ENCODE measurements around the gene LMX1B. TPM values are rescaled to one million over a fixed set of nuclear protein-coding genes. Genes with fewer than 3 reads are reported as not detected.
A peak's percentile ranks its signal among the peaks of the same experiment; 100 is the strongest.

LMX1B gene
- total RNA-seq, 1 experiment from 2014 or later, result 11.3 TPM

DNA sequence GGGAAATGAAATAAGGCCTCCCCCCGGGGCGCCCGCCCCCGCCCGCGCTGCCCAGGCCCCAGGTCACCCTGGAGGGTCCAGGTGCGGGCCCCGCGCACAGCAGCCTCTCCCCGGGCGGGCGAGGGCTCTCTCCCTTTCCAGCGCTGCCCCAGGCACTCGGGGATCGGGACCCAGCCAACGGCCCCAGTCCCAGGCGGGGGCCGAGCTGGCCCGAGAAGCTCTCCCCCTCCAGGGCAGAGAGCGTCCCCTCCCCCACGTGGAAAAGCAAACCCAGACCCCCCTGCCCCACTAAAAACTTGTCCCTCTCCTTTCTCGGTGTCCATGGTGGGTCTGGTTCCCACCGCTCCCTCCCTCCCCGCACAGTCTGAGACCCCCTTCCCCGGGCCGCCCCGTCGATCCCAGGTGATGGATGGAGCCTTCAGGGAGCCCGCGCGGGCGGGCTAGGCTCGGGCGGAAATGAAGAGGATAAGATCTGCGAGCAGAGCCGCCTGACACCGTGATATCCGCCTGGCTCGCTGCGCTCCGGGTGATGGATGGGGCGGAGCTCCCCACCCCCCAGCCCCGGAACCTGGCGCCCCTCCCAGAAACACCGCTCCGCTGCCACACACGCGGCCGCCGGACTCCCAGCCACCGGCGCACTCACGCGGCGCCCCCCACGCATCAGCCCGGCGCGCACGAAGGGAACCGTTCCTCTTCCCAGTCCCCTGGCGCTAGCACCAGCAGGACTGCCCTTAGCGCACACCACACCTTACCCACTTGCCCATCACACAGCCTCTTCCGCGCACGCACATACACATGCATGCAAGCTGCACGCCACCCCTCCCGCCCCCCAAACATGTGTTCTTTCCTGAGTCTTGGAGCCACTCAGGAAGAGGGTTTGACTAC is 109.4 kb downstream of the LMX1B start:
- DNase-seq (ENCODE audit: low read depth, low spot score), result no peak
- no peaks in the 10 kb centered on the region for H4K20me1 ChIP-seq (ENCODE audit: insufficient read depth)
- peak; percentile 38 for TF ChIP-seq ZFX (IDR thresholded peaks at IDR 0.05)
- no peak for TF ChIP-seq SIN3A (IDR thresholded peaks at IDR 0.05; ENCODE audit: low read depth)
- TF ChIP-seq TCF7L2 (IDR thresholded peaks at IDR 0.05; ENCODE audit: borderline replicate concordance, extremely low read depth, insufficient read depth, insufficient read length), result peak; percentile 6
- TF ChIP-seq CEBPB (IDR thresholded peaks at IDR 0.05; ENCODE audit: low read depth), result no peak
- no peak for TF ChIP-seq SRF (IDR thresholded peaks at IDR 0.05; ENCODE audit: low read depth)
- TF ChIP-seq JUND (IDR thresholded peaks at IDR 0.05), result no peak
- ATAC-seq, result peak; percentile 47
- peak overlapping the region; percentile 66 for H3K27ac ChIP-seq (ENCODE audit: low read depth, low read length)
- no peak overlapping the region for H2AFZ ChIP-seq (ENCODE audit: low read depth, low read length, poor library complexity, severe bottlenecking)
- no peaks in the 10 kb centered on the region for H3K27me3 ChIP-seq (ENCODE audit: insufficient read depth, low read length)
- H3K79me2 ChIP-seq (ENCODE audit: insufficient read depth, low read length), result no peaks in the 10 kb centered on the region
- H3K9me2 ChIP-seq (ENCODE audit: insufficient read depth), result no peaks in the 10 kb centered on the region
- intact Hi-C loops (cut with micrococcal nuclease), result loop anchor here (5.0 kb wide), 1 partner anchor 49 kb away; no protein-coding TSS in a partner anchor
- RAD21 ChIA-PET (ENCODE audit: low non-redundant PET in 1 of 2, low total read pairs in 2 of 2, uncharacterized antibody in 2 of 2, unreplicated experiment in 2 of 2), result no interaction called here
- peak overlapping the region; percentile 54 to 68 for H3K4me3 ChIP-seq (replicated peaks in 1 of 2; ENCODE audit: low read depth in 1 of 2, low read length in 2 of 2)
- peaks cover 19 to 35% of the 10 kb centered on the region in 2 experiments for H3K4me1 ChIP-seq (ENCODE audit: control insufficient read depth in 1 of 2, insufficient read depth in 2 of 2, low read length in 2 of 2)
- no peaks in the 10 kb centered on the region for H3K36me3 ChIP-seq (ENCODE audit: control insufficient read depth in 1 of 2, insufficient read depth in 2 of 2, low read length in 2 of 2)
- POLR2A ChIA-PET, result no interaction called here
- no TSS peak for BruUV-seq (replicated peaks)
- H3K4me2 ChIP-seq (ENCODE audit: low read length), result peak overlapping the region; percentile 81
- H3K9me3 ChIP-seq (ENCODE audit: control insufficient read depth in 1 of 2, insufficient read depth in 1 of 2, low read depth in 1 of 2, low read length in 2 of 2), result no peaks in the 10 kb centered on the region
- peak overlapping the region; percentile 73 for H3K9ac ChIP-seq (ENCODE audit: low read length)
- CTCF ChIA-PET, result interaction anchor here (1.7 to 2.2 kb wide), 2 partner anchors 17 to 59 kb away, joined by 4 to 11 read pairs; no protein-coding TSS in a partner anchor

DNA sequence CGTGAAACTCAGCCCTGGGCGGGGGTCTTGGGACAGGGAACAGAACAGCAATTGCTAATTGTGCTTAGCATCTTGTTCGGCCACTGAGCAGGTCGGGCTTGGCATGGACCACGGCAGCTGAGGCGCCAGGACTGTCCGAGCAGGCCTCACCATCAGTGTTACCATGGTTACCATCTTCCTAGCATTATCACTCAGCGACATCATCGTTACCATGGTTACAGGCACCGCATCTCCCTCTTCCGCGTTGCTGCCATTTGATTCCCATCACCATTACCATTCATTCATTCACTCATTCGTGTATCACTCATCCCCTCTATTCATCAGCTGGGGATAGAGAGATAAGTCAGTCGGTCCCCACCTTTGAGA is 110.1 kb downstream of the LMX1B start:
- CTCF ChIA-PET, result interaction anchor here (1.7 to 2.2 kb wide), 2 partner anchors 17 to 58 kb away, joined by 4 to 11 read pairs; no protein-coding TSS in a partner anchor
- POLR2A ChIA-PET, result no interaction called here
- Histone ChIP-seq H4K20me1 (ENCODE audit: insufficient read depth) (no peaks in the 10 kb centered on the region), H3K9me2 (ENCODE audit: insufficient read depth) (no peaks in the 10 kb centered on the region), H2AFZ (ENCODE audit: low read depth, low read length, poor library complexity, severe bottlenecking) (no peak overlapping the region), H3K4me3 (replicated peaks in 1 of 2; ENCODE audit: low read depth in 1 of 2, low read length in 2 of 2) (no peak overlapping the region), H3K4me2 (ENCODE audit: low read length) (no peak overlapping the region), H3K36me3 (ENCODE audit: control insufficient read depth in 1 of 2, insufficient read depth in 2 of 2, low read length in 2 of 2) (no peaks in the 10 kb centered on the region), H3K27ac (ENCODE audit: low read depth, low read length) (no peak overlapping the region), H3K4me1 (ENCODE audit: control insufficient read depth in 1 of 2, insufficient read depth in 2 of 2, low read length in 2 of 2) (peaks cover 19 to 35% of the 10 kb centered on the region in 2 experiments), H3K27me3 (ENCODE audit: insufficient read depth, low read length) (no peaks in the 10 kb centered on the region), H3K9ac (ENCODE audit: low read length) (no peak overlapping the region), H3K9me3 (ENCODE audit: control insufficient read depth in 1 of 2, insufficient read depth in 1 of 2, low read depth in 1 of 2, low read length in 2 of 2) (no peaks in the 10 kb centered on the region), H3K79me2 (ENCODE audit: insufficient read depth, low read length) (no peaks in the 10 kb centered on the region)
- no peak for DNase-seq (ENCODE audit: low read depth, low spot score)
- intact Hi-C loops (cut with micrococcal nuclease), result loop anchor here (5.0 kb wide), 1 partner anchor 49 kb away; no protein-coding TSS in a partner anchor
- ATAC-seq, result no peak
- RAD21 ChIA-PET (ENCODE audit: low non-redundant PET in 1 of 2, low total read pairs in 2 of 2, uncharacterized antibody in 2 of 2, unreplicated experiment in 2 of 2), result no interaction called here
- BruUV-seq (replicated peaks), result no TSS peak
- TF ChIP-seq JUND (IDR thresholded peaks at IDR 0.05) (no peak), FOSL1 (IDR thresholded peaks at IDR 0.05; ENCODE audit: low read depth) (no peak), ZFX (IDR thresholded peaks at IDR 0.05) (no peak), CEBPB (IDR thresholded peaks at IDR 0.05; ENCODE audit: low read depth) (no peak), SRF (IDR thresholded peaks at IDR 0.05; ENCODE audit: low read depth) (no peak), ZNF274 (IDR thresholded peaks at IDR 0.05; ENCODE audit: low read depth, low read length) (no peak), TCF7L2 (IDR thresholded peaks at IDR 0.05; ENCODE audit: borderline replicate concordance, extremely low read depth, insufficient read depth, insufficient read length) (no peak), RAD21 (IDR thresholded peaks at IDR 0.05; ENCODE audit: low read depth) (no peak), EGR1 (IDR thresholded peaks at IDR 0.05; ENCODE audit: low read depth) (no peak), SP1 (IDR thresholded peaks at IDR 0.05; ENCODE audit: low read depth) (no peak), POLR2AphosphoS5 (IDR thresholded peaks at IDR 0.05; ENCODE audit: low read depth, low read length) (no peak), ELF1 (IDR thresholded peaks at IDR 0.05; ENCODE audit: borderline replicate concordance, low read depth) (no peak), EZH2 (IDR thresholded peaks at IDR 0.05) (no peak), CBX3 (IDR thresholded peaks at IDR 0.05; ENCODE audit: low read depth) (no peak), SIN3A (IDR thresholded peaks at IDR 0.05; ENCODE audit: low read depth) (no peak)
- TF ChIP-seq, protein P1, sequence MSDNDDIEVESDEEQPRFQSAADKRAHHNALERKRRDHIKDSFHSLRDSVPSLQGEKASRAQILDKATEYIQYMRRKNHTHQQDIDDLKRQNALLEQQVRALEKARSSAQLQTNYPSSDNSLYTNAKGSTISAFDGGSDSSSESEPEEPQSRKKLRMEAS (IDR thresholded peaks at IDR 0.05), result no peak
- TF ChIP-seq, protein P2, sequence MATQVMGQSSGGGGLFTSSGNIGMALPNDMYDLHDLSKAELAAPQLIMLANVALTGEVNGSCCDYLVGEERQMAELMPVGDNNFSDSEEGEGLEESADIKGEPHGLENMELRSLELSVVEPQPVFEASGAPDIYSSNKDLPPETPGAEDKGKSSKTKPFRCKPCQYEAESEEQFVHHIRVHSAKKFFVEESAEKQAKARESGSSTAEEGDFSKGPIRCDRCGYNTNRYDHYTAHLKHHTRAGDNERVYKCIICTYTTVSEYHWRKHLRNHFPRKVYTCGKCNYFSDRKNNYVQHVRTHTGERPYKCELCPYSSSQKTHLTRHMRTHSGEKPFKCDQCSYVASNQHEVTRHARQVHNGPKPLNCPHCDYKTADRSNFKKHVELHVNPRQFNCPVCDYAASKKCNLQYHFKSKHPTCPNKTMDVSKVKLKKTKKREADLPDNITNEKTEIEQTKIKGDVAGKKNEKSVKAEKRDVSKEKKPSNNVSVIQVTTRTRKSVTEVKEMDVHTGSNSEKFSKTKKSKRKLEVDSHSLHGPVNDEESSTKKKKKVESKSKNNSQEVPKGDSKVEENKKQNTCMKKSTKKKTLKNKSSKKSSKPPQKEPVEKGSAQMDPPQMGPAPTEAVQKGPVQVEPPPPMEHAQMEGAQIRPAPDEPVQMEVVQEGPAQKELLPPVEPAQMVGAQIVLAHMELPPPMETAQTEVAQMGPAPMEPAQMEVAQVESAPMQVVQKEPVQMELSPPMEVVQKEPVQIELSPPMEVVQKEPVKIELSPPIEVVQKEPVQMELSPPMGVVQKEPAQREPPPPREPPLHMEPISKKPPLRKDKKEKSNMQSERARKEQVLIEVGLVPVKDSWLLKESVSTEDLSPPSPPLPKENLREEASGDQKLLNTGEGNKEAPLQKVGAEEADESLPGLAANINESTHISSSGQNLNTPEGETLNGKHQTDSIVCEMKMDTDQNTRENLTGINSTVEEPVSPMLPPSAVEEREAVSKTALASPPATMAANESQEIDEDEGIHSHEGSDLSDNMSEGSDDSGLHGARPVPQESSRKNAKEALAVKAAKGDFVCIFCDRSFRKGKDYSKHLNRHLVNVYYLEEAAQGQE (IDR thresholded peaks at IDR 0.05; ENCODE audit: low read depth), result no peak

Measured in HCT116 (cell line).